Measurements from ENCODE around the gene MRTFA.

DNA sequence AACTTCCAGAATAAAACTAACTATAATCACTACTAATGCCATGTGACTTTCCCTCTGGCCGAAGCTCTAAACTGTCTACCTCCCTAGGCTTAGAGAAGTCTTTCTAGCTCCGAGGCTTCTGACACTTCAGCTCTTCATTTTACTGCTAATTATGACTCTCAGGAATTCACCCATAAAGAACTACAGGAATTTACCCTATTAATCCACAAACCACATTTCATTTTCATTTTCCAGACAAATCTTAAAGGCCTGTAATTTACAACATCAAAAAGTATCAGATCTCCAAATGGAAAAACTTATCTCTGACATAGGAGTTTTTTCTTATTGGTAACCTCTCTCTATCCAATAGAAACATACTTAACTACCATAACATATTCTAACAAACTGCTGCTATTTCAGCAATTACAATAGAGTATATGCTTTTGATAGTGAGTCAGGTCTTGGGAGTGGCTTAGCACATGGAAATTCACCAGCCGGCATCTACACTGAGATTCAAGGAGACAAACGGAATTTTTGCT lies 33.4 kb downstream of the MRTFA start:
- TF ChIP-seq, protein P1, sequence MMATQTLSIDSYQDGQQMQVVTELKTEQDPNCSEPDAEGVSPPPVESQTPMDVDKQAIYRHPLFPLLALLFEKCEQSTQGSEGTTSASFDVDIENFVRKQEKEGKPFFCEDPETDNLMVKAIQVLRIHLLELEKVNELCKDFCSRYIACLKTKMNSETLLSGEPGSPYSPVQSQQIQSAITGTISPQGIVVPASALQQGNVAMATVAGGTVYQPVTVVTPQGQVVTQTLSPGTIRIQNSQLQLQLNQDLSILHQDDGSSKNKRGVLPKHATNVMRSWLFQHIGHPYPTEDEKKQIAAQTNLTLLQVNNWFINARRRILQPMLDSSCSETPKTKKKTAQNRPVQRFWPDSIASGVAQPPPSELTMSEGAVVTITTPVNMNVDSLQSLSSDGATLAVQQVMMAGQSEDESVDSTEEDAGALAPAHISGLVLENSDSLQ (IDR thresholded peaks at IDR 0.05): no peak
- TF ChIP-seq SP1 (IDR thresholded peaks at IDR 0.05) (no peak), NFRKB (IDR thresholded peaks at IDR 0.05) (no peak)
